B cell (primary cell): ENCODE data around the gene UNCX. TPM values are rescaled to one million over a fixed set of nuclear protein-coding genes. Genes with fewer than 3 reads are reported as not detected.

Experiments used
- ATAC-seq: fragments of 200-7000 bp; cut with Tn5 transposase; one replicate; pipeline ENCODE4 v1.10.0; 2021; ENCODE audit warnings: low read depth, mild to moderate bottlenecking, moderate number of reproducible peaks, moderate library complexity
- CTCF ChIA-PET: fragments of 350-600 bp; sonication (Branson Sonifier 250); formaldehyde crosslinking; loops from one replicate; lab custom pipeline; 2021; ENCODE audit warnings: antibody characterized with exemption, inconsistent platforms; lab: Charles Lee
- POLR2A ChIA-PET: fragments of 350-600 bp; sonication (Branson Sonifier 250); formaldehyde crosslinking; loops from one replicate; lab custom pipeline; 2021; ENCODE audit warnings: antibody characterized with exemption; lab: Charles Lee
- DNase-seq: peaks from one replicate; pipeline ENCODE4 v3.0.0; 2013
- H2AFZ ChIP-seq: 2 replicates; pipeline ENCODE4 v1.6.1; 2012; ENCODE audit warnings: mild to moderate bottlenecking, low read depth, low read length; ENCODE audit not compliant: insufficient read depth, poor library complexity, severe bottlenecking
- H3K27ac ChIP-seq, 2 donors: 1 replicate in 1 of 2; 2 replicates in 1 of 2; pipeline ENCODE4 v1.5.1; 2012 to 2013; ENCODE audit warnings: low read length in 2 of 2, mild to moderate bottlenecking in 2 of 2, moderate library complexity in 1 of 2
- H3K27me3 ChIP-seq, 4 experiments: fragments of 200-600 bp in 1 of 4; sonication (generic) in 1 of 4; replicated peaks in 1 of 4; 1 replicate in 2 of 4; 2 replicates in 2 of 4; pipeline versions ENCODE4 v1.6.1 to v1.7.0; 2013 to 2016; ENCODE audit warnings: low read length in 3 of 4, mild to moderate bottlenecking in 2 of 4, mixed read lengths in 1 of 4, moderate library complexity in 1 of 4; ENCODE audit not compliant: insufficient read depth in 4 of 4, control insufficient read depth in 3 of 4; ENCODE audit errors: control extremely low read depth in 1 of 4
- H3K36me3 ChIP-seq, 2 experiments: replicated peaks in 1 of 2; 1 replicate in 1 of 2; 2 replicates in 1 of 2; pipeline versions ENCODE4 v1.6.1 to v1.7.1; 2013; ENCODE audit warnings: low read length in 1 of 2; ENCODE audit not compliant: insufficient read depth in 2 of 2, control insufficient read depth in 1 of 2; ENCODE audit errors: control extremely low read depth in 1 of 2, extremely low read depth in 1 of 2
- H3K4me1 ChIP-seq, 2 donors: fragments of 200-600 bp in 1 of 2; sonication (generic) in 1 of 2; 1 replicate in 1 of 2; 2 replicates in 1 of 2; pipeline versions ENCODE4 v1.5.1 to v1.6.1; 2013 to 2017; ENCODE audit warnings: low read length in 2 of 2; ENCODE audit not compliant: control insufficient read depth in 2 of 2, insufficient read depth in 2 of 2
- H3K4me2 ChIP-seq: replicated peaks from 2 replicates; pipeline ENCODE3; 2012; ENCODE audit warnings: mild to moderate bottlenecking, low read depth, low read length; ENCODE audit not compliant: poor library complexity, severe bottlenecking
- H3K4me3 ChIP-seq, 5 experiments: fragments of 200-600 bp in 1 of 5; sonication (generic) in 1 of 5; 1 replicate in 3 of 5; 2 replicates in 2 of 5; pipeline versions ENCODE4 v1.5.1 to v1.7.0; 2011 to 2016; ENCODE audit warnings: low read length in 4 of 5, mild to moderate bottlenecking in 4 of 5, low read depth in 2 of 5, control low read depth in 1 of 5, moderate library complexity in 1 of 5; ENCODE audit not compliant: insufficient read depth in 1 of 5; ENCODE audit errors: control extremely low read depth in 1 of 5, extremely low read depth in 1 of 5
- H3K79me2 ChIP-seq: fragments of 200-600 bp; sonication (generic); one replicate; pipeline ENCODE4 v1.6.0; 2016; ENCODE audit warnings: low read length; ENCODE audit not compliant: control insufficient read depth, insufficient read depth
- H3K9ac ChIP-seq: fragments of 200-600 bp; sonication (generic); 2 replicates; pipeline ENCODE4 v1.6.1; 2017; ENCODE audit warnings: mild to moderate bottlenecking, low read length, moderate library complexity
- H3K9me3 ChIP-seq, 3 donors: one replicate each; pipeline versions ENCODE4 v1.6.1 to v1.7.1; 2013; ENCODE audit warnings: low read length in 2 of 3; ENCODE audit not compliant: control insufficient read depth in 2 of 3, insufficient read depth in 1 of 3; ENCODE audit errors: control extremely low read depth in 1 of 3
- H4K20me1 ChIP-seq: 2 replicates; pipeline ENCODE4 v1.6.0; 2012; ENCODE audit warnings: mild to moderate bottlenecking, low read length; ENCODE audit not compliant: insufficient read depth, control insufficient read depth, poor library complexity, severe bottlenecking
- H3K27ac Mint-ChIP-seq: one replicate; pipeline ENCODE4 v1.8.0; 2021; ENCODE audit warnings: mixed read lengths
- H3K27me3 Mint-ChIP-seq: one replicate; pipeline ENCODE4 v1.8.0; 2021; ENCODE audit warnings: mixed read lengths
- H3K4me1 Mint-ChIP-seq: one replicate; pipeline ENCODE4 v1.8.0; 2021; ENCODE audit warnings: mixed read lengths
- H3K4me3 Mint-ChIP-seq: one replicate; pipeline ENCODE4 v1.8.0; 2021; ENCODE audit warnings: mixed read lengths
- H3K9me3 Mint-ChIP-seq: one replicate; pipeline ENCODE4 v1.8.0; 2022; ENCODE audit warnings: mixed read lengths; ENCODE audit not compliant: insufficient read depth
- EZH2 ChIP-seq: IDR thresholded peaks from 2 replicates; pipeline ENCODE4 v1.6.1; 2012; ENCODE audit warnings: borderline replicate concordance, low read depth, mild to moderate bottlenecking, moderate library complexity, low read length; ENCODE audit not compliant: insufficient read depth, poor library complexity, severe bottlenecking
- whole genome bisulfite sequencing: methylation state at CpG from one replicate; pipeline ENCODE4 v1.1.5; 2013; ENCODE audit warnings: missing lambda C conversion rate; ENCODE audit not compliant: insufficient coverage; 5-methylcytosine and 5-hydroxymethylcytosine counted together
- intact Hi-C: fragments of 100-400 bp; cut with micrococcal nuclease; formaldehyde crosslinking; loops from one replicate; pipeline ENCODE4 v1.10.0; 2022
- polyA plus RNA-seq: library from polyadenylated mRNA; depleted of rRNA; stranded (reverse); fragments of >200 nt; gene quantifications from 2 replicates; pipeline ENCODE4 v1.2.3, GENCODE V29; 2012
- total RNA-seq, 2 donors: library from RNA; stranded (reverse); fragments of 120-200 nt in 1 of 2; gene quantifications; 1 replicate in 1 of 2; 2 replicates in 1 of 2; pipeline versions ENCODE4 v1.2.3 to v1.2.4, GENCODE V29; 2013 to 2022
- TF ChIP-seq, protein P1 (sequence below): fragments of 200-600 bp; IDR thresholded peaks from one replicate; pipeline ENCODE4 v1.8.0; 2022; ENCODE audit warnings: antibody characterized with exemption, mild to moderate bottlenecking

UNCX gene
- total and polyA plus RNA-seq, 2 donors (not counting 1 experiment from before 2014, with no cell fraction given): not detected

DNA sequence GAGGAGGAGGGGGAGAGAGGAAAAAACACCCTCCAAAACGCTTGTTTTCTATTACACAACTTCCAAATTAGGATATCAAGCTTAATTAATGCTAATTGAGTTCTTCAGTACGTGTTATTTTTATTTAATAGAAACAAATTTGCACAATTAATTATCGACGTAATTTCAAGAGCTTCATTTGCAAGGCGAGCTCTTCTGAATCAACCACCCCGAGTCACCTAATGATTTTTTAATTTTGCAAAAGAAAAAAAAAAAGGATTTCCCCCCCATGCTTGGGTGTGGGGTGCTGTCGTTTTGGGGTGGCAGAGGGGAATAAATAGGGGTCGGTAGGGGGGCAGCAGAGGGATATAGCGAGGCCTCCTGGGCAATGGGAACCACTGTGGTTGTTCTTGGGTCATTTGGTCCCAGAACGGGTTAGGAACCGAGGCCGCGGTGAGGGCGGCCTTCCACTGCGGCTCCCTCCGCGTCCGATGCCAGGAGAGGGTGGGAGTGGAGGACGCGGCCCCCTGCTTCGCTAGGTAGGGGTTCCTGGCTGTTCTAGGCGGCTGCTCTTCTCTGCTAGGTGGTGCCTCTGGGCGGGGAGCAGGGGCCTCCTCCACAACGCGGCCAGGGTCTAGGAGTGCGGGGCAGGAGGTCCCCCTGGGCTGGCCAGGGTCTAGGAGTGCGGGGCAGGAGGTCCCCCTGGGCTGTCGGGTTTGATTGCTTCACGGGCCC, 7.3 kb downstream of the UNCX start:
- Histone ChIP-seq H2AFZ (no peak overlapping the region), H3K27ac (no peak overlapping the region), H3K4me2 (no peak overlapping the region), H3K4me3 (no peak overlapping the region), H3K79me2 (no peaks in the 10 kb centered on the region), H3K4me1 (peaks cover 8 to 14% of the 10 kb centered on the region in 2 donors), H3K9ac (no peak overlapping the region), H3K36me3 (no peaks in the 10 kb centered on the region), H3K9me3 (peaks cover 0 to 82% (median 23%) of the 10 kb centered on the region in 3 donors), H3K27me3 (peaks cover 0 to 86% (median 67%) of the 10 kb centered on the region in 4 experiments), H4K20me1 (no peaks in the 10 kb centered on the region)
- WGBS: 10% methylated on average over 21 of the region's 29 CpGs
- TF ChIP-seq, protein P1, sequence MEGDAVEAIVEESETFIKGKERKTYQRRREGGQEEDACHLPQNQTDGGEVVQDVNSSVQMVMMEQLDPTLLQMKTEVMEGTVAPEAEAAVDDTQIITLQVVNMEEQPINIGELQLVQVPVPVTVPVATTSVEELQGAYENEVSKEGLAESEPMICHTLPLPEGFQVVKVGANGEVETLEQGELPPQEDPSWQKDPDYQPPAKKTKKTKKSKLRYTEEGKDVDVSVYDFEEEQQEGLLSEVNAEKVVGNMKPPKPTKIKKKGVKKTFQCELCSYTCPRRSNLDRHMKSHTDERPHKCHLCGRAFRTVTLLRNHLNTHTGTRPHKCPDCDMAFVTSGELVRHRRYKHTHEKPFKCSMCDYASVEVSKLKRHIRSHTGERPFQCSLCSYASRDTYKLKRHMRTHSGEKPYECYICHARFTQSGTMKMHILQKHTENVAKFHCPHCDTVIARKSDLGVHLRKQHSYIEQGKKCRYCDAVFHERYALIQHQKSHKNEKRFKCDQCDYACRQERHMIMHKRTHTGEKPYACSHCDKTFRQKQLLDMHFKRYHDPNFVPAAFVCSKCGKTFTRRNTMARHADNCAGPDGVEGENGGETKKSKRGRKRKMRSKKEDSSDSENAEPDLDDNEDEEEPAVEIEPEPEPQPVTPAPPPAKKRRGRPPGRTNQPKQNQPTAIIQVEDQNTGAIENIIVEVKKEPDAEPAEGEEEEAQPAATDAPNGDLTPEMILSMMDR: no peak
- no peak for TF ChIP-seq EZH2
- H3K4me3 Mint-ChIP-seq: no peak overlapping the region
- ATAC-seq (no peak), DNase-seq (peak; percentile 24)
- intact Hi-C loops: no loop called here
- no peaks in the 10 kb centered on the region for H3K9me3 Mint-ChIP-seq
- ChIA-PET CTCF (no interaction called here), POLR2A (no interaction called here)
- H3K4me1 Mint-ChIP-seq: peaks cover 3% of the 10 kb centered on the region
- H3K27ac Mint-ChIP-seq: no peak overlapping the region
- peaks cover 53% of the 10 kb centered on the region for H3K27me3 Mint-ChIP-seq

DNA sequence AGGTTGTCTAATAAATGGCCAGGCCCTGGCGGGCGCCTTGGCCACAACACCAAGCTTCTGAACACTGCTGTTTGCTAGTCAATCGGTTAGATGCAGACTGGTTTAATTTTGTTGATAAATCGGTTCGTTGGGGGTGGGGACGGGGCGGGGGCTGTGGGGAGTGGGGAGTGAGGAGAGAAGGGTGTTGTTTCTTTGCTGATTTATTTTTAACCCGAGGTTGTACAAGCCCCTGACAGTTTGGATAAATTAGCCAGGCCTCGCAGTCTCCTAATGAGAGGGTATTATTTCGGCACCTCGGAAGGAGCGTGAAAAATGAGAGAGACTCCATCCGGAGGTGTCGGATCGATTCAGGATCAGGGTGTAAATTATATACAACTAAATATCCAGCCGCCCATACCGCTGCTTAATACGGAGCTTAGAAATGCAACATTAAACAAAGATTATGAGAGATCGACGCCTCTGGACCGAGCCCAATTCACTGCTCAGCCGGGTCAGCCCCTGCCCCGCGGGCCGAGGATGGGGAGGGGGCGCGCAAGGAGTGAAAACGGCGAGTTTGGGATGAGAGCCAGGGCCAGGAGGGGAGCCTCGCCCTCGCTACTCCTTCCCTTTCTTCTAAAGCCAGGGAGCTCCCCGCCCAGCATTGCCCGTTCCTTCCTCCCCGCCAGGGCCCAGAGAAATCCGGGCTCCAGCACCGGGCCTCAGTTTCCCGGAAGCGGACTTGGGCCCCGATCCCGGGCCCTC, 8.0 kb downstream of the UNCX start:
- POLR2A ChIA-PET: no interaction called here
- H3K27ac ChIP-seq: no peak overlapping the region
- H3K9me3 Mint-ChIP-seq: no peaks in the 10 kb centered on the region
- no peaks in the 10 kb centered on the region for H4K20me1 ChIP-seq
- 8% methylated on average over 37 of the region's 40 CpGs for WGBS
- H3K27me3 Mint-ChIP-seq: peaks cover 58% of the 10 kb centered on the region
- H3K4me3 ChIP-seq: no peak overlapping the region
- H3K79me2 ChIP-seq: no peaks in the 10 kb centered on the region
- TF ChIP-seq, protein P1: no peak
- no peak for TF ChIP-seq EZH2
- ATAC-seq (no peak), DNase-seq (peak; percentile 26)
- CTCF ChIA-PET: interaction anchor here (0.8 kb wide), 1 partner anchor 13 kb away, joined by 3 read pairs; no protein-coding TSS in a partner anchor
- peak overlapping the region; percentile 71 for H3K27ac Mint-ChIP-seq
- H3K27me3 ChIP-seq: peaks cover 0 to 86% (median 66%) of the 10 kb centered on the region in 4 experiments
- H3K4me3 Mint-ChIP-seq: peak overlapping the region; percentile 16
- H3K9me3 ChIP-seq: peaks cover 0 to 82% (median 19%) of the 10 kb centered on the region in 3 donors
- peaks cover 1 to 9% of the 10 kb centered on the region in 2 donors for H3K4me1 ChIP-seq
- no peak overlapping the region for H3K9ac ChIP-seq
- peaks cover 2% of the 10 kb centered on the region for H3K4me1 Mint-ChIP-seq
- intact Hi-C loops: no loop called here
- H2AFZ ChIP-seq: no peak overlapping the region
- no peaks in the 10 kb centered on the region for H3K36me3 ChIP-seq
- no peak overlapping the region for H3K4me2 ChIP-seq
